ENCODE data around the gene UTP20. TPM values are rescaled to one million over a fixed set of nuclear protein-coding genes. Genes with fewer than 3 reads are reported as not detected.

Gene UTP20
- total and polyA plus RNA-seq, 2 of the 4 experiments (the other 2 are of a cell fraction): 6.8 to 22.0 TPM

DNA sequence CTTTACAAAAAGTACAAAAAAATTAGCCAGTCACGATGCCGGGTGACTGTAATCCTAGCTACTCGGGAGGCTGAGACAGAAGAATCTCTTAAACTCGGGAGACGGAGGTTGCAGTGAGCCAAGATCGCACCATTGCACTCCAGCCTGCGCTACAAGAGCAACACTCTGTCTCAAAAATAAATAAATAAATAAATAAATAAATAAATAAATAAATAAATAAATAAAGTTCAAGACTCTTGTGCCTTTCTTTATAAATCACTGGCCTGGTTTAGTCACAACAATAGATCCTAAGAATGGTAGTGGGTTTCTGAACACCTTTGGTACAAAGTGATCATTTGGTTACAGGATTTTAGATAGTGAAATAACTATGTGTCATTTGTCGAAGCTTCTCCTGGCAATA lies 81.5 kb downstream of the UTP20 start:
- dilution Hi-C loops (cut with HindIII; ENCODE audit: low sequenced_read_pairs, unreplicated experiment) (no loop called here), in situ Hi-C loops (cut with MboI; ENCODE audit: low sequenced_read_pairs) (no loop called here), intact Hi-C loops (cut with micrococcal nuclease) (no loop called here)
- no peak overlapping the region for H4K5ac ChIP-seq (ENCODE audit: low read depth, low read length)
- no peak overlapping the region for H3K23ac ChIP-seq (ENCODE audit: low read depth, low read length)
- H2BK20ac ChIP-seq (ENCODE audit: low read depth, low read length): no peak overlapping the region
- TF ChIP-seq MAZ (IDR thresholded peaks at IDR 0.05; ENCODE audit: borderline replicate concordance, low read depth, low read length): no peak
- TF ChIP-seq MAFK (IDR thresholded peaks at IDR 0.05; ENCODE audit: low read depth, low read length): no peak
- TF ChIP-seq CTCF (conservative IDR thresholded peaks at IDR 0.05; ENCODE audit: low read depth, low read length): no peak
- TF ChIP-seq BHLHE40 (IDR thresholded peaks at IDR 0.05; ENCODE audit: low read depth, low read length): no peak
- no peak for TF ChIP-seq CHD1 (IDR thresholded peaks at IDR 0.05; ENCODE audit: low read depth, low read length)
- TF ChIP-seq SMC3 (IDR thresholded peaks at IDR 0.05; ENCODE audit: low read depth, low read length): no peak
- TF ChIP-seq RFX5 (IDR thresholded peaks at IDR 0.05; ENCODE audit: low read depth, low read length): no peak
- no peak for TF ChIP-seq MXI1 (IDR thresholded peaks at IDR 0.05; ENCODE audit: borderline replicate concordance, low read depth, low read length)
- no peak for TF ChIP-seq RCOR1 (IDR thresholded peaks at IDR 0.05; ENCODE audit: insufficient replicate concordance, low read length)
- TF ChIP-seq FOS (IDR thresholded peaks at IDR 0.05; ENCODE audit: low read depth, low read length): no peak
- TF ChIP-seq NFE2L2 (IDR thresholded peaks at IDR 0.05; ENCODE audit: low read depth, low read length): no peak
- TF ChIP-seq ELK1 (IDR thresholded peaks at IDR 0.05; ENCODE audit: borderline replicate concordance, low read depth, low read length): no peak
- TF ChIP-seq, protein P1, sequence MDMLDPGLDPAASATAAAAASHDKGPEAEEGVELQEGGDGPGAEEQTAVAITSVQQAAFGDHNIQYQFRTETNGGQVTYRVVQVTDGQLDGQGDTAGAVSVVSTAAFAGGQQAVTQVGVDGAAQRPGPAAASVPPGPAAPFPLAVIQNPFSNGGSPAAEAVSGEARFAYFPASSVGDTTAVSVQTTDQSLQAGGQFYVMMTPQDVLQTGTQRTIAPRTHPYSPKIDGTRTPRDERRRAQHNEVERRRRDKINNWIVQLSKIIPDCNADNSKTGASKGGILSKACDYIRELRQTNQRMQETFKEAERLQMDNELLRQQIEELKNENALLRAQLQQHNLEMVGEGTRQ (IDR thresholded peaks at IDR 0.05; ENCODE audit: low read depth, low read length): no peak
- no peak for TF ChIP-seq CEBPB (IDR thresholded peaks at IDR 0.05; ENCODE audit: low read depth, low read length)
- TF ChIP-seq RAD21 (IDR thresholded peaks at IDR 0.05; ENCODE audit: low read length): no peak
- TF ChIP-seq POLR2A (IDR thresholded peaks at IDR 0.05; ENCODE audit: low read depth, low read length): no peak
- ChIA-PET CTCF (no interaction called here), POLR2A (ENCODE audit: unreplicated experiment) (no interaction called here)
- no peak overlapping the region for H2BK5ac ChIP-seq (ENCODE audit: low read depth, low read length, poor library complexity, severe bottlenecking)
- H3K4me3 ChIP-seq (ENCODE audit: insufficient read depth, low read depth, low read length): no peak overlapping the region
- no peaks in the 10 kb centered on the region for H3K9me3 ChIP-seq (ENCODE audit: control insufficient read depth, insufficient read depth, low read length)
- no peaks in the 10 kb centered on the region for H3K9me1 ChIP-seq (ENCODE audit: insufficient read depth, low read length)
- H3K36me3 ChIP-seq (ENCODE audit: control insufficient read depth, insufficient read depth, low read length): peaks cover 9% of the 10 kb centered on the region
- no peak overlapping the region for H4K91ac ChIP-seq (ENCODE audit: insufficient read depth, low read depth, low read length)
- H3K9ac ChIP-seq (ENCODE audit: low read depth, low read length): no peak overlapping the region
- no peak overlapping the region for H2BK120ac ChIP-seq (ENCODE audit: low read depth, low read length)
- DNase-seq (no peak), ATAC-seq (ENCODE audit: low read depth) (no peak)
- H4K8ac ChIP-seq (ENCODE audit: low read depth in 2 of 2, low read length in 2 of 2): no peak overlapping the region
- no peak overlapping the region for H2AK9ac ChIP-seq (replicated peaks; ENCODE audit: low read depth, low read length, poor library complexity)
- no peak overlapping the region for H2AK5ac ChIP-seq (ENCODE audit: low read depth, low read length)
- no peak overlapping the region for H3K4ac ChIP-seq (ENCODE audit: low read depth, low read length)
- H3K79me1 ChIP-seq (ENCODE audit: low read depth in 1 of 2, low read length in 2 of 2): no peaks in the 10 kb centered on the region; a peak in 1 of 4 replicates
- no peak overlapping the region for H3K14ac ChIP-seq (replicated peaks; ENCODE audit: low read depth, low read length)
- no peak overlapping the region for H3K56ac ChIP-seq (ENCODE audit: extremely low read depth, insufficient read depth, low read length)
- no peaks in the 10 kb centered on the region for H3K27me3 ChIP-seq (ENCODE audit: control insufficient read depth, insufficient read depth, low read length)
- H4K20me1 ChIP-seq (ENCODE audit: insufficient read depth, low read length): no peaks in the 10 kb centered on the region
- no peak overlapping the region for H3K18ac ChIP-seq (ENCODE audit: low read depth, low read length)
- H3K4me2 ChIP-seq (ENCODE audit: low read depth, low read length): no peak overlapping the region
- H2AFZ ChIP-seq (replicated peaks; ENCODE audit: low read length, poor library complexity): no peak overlapping the region
- H3K27ac ChIP-seq (ENCODE audit: insufficient read depth, low read length): no peak overlapping the region
- WGBS, 2 experiments (ENCODE audit: extremely low coverage in 2 of 2, insufficient read length in 1 of 2): no CpG with 5 or more reads among the region's 8 CpGs
- no TSS peak for BruUV-seq (replicated peaks)
- no peak overlapping the region for H2BK15ac ChIP-seq (ENCODE audit: low read depth, low read length)
- no peaks in the 10 kb centered on the region for H3K4me1 ChIP-seq (ENCODE audit: control insufficient read depth, insufficient read depth, low read length)

Measured in IMR-90 (cell line).